ENCODE results near the gene CD48. TPM values are rescaled to one million over a fixed set of nuclear protein-coding genes. Genes with fewer than 3 reads are reported as not detected.

The CD48 gene
- total RNA-seq, 2 donors from 2014 or later, result 0.55 to 1.1 TPM

GRCh38 chr1:160664573-160665051 is 47.0 kb downstream of the CD48 start:
- Histone ChIP-seq H3K9ac (ENCODE audit: extremely low read depth, low read length, poor library complexity, severe bottlenecking) (no peak overlapping the region), H3K4me3 (ENCODE audit: low read length) (no peak overlapping the region), H3K27ac (ENCODE audit: low read depth, low read length) (no peak overlapping the region), H3K36me3 (ENCODE audit: control insufficient read depth, insufficient read depth, low read length) (no peaks in the 10 kb centered on the region), H3K4me1 (ENCODE audit: control insufficient read depth, insufficient read depth, low read length) (peaks cover 16% of the 10 kb centered on the region), H3K27me3 (ENCODE audit: control insufficient read depth, insufficient read depth, low read length, poor library complexity, severe bottlenecking) (no peaks in the 10 kb centered on the region), H3K9me3 (ENCODE audit: control insufficient read depth, low read length) (peaks cover 39% of the 10 kb centered on the region)
- no peak overlapping the region for H3K4me3 Mint-ChIP-seq
- DNase-seq, result no peak
- no peak for TF ChIP-seq CTCF (conservative IDR thresholded peaks at IDR 0.05)
- peak overlapping the region; percentile 84 for H3K27ac Mint-ChIP-seq
- peaks cover 14% of the 10 kb centered on the region for H3K9me3 Mint-ChIP-seq
- WGBS, 2 experiments (ENCODE audit: insufficient coverage in 1 of 2, insufficient read length in 1 of 2), result 88 to 92% methylated on average over 2 to 3 of the region's 3 CpGs
- H3K4me1 Mint-ChIP-seq, result peaks cover 28% of the 10 kb centered on the region
- H3K27me3 Mint-ChIP-seq (ENCODE audit: insufficient read depth), result no peaks in the 10 kb centered on the region
- H3K36me3 Mint-ChIP-seq (ENCODE audit: low read depth), result no peaks in the 10 kb centered on the region

GRCh38 chr1:160662910-160663309 is 48.7 kb downstream of the CD48 start:
- no peak overlapping the region for H3K4me3 Mint-ChIP-seq
- WGBS, 2 experiments (ENCODE audit: insufficient coverage in 1 of 2, insufficient read length in 1 of 2), result 92 to 100% methylated on average over 1 to 4 of the region's 4 CpGs
- Histone ChIP-seq H3K36me3 (ENCODE audit: control insufficient read depth, insufficient read depth, low read length) (no peaks in the 10 kb centered on the region), H3K27me3 (ENCODE audit: control insufficient read depth, insufficient read depth, low read length, poor library complexity, severe bottlenecking) (no peaks in the 10 kb centered on the region), H3K4me3 (ENCODE audit: low read length) (no peak overlapping the region), H3K9ac (ENCODE audit: extremely low read depth, low read length, poor library complexity, severe bottlenecking) (no peak overlapping the region), H3K4me1 (ENCODE audit: control insufficient read depth, insufficient read depth, low read length) (peaks cover 24% of the 10 kb centered on the region), H3K27ac (ENCODE audit: low read depth, low read length) (no peak overlapping the region), H3K9me3 (ENCODE audit: control insufficient read depth, low read length) (peaks cover 25% of the 10 kb centered on the region)
- no peaks in the 10 kb centered on the region for H3K36me3 Mint-ChIP-seq (ENCODE audit: low read depth)
- DNase-seq, result no peak
- H3K9me3 Mint-ChIP-seq, result peaks cover 18% of the 10 kb centered on the region
- no peaks in the 10 kb centered on the region for H3K27me3 Mint-ChIP-seq (ENCODE audit: insufficient read depth)
- no peak overlapping the region for H3K27ac Mint-ChIP-seq
- H3K4me1 Mint-ChIP-seq, result peaks cover 39% of the 10 kb centered on the region
- TF ChIP-seq CTCF (conservative IDR thresholded peaks at IDR 0.05), result no peak

- no peaks in the 10 kb centered on the region for H3K36me3 Mint-ChIP-seq (ENCODE audit: low read depth)
- no peak overlapping the region for H3K9ac ChIP-seq (ENCODE audit: extremely low read depth, low read length, poor library complexity, severe bottlenecking)
- H3K27ac Mint-ChIP-seq, result no peak overlapping the region
- H3K9me3 ChIP-seq (ENCODE audit: control insufficient read depth, low read length), result peaks cover 18% of the 10 kb centered on the region
- 94 to 96% methylated on average over 2 to 4 of the region's 4 CpGs for WGBS, 2 experiments (ENCODE audit: insufficient coverage in 1 of 2, insufficient read length in 1 of 2)
- peaks cover 18% of the 10 kb centered on the region for H3K4me1 ChIP-seq (ENCODE audit: control insufficient read depth, insufficient read depth, low read length)
- TF ChIP-seq CTCF (conservative IDR thresholded peaks at IDR 0.05), result no peak
- no peaks in the 10 kb centered on the region for H3K27me3 ChIP-seq (ENCODE audit: control insufficient read depth, insufficient read depth, low read length, poor library complexity, severe bottlenecking)
- H3K27me3 Mint-ChIP-seq (ENCODE audit: insufficient read depth), result no peaks in the 10 kb centered on the region
- no peak overlapping the region for H3K4me3 Mint-ChIP-seq
- H3K9me3 Mint-ChIP-seq, result peaks cover 18% of the 10 kb centered on the region
- H3K27ac ChIP-seq (ENCODE audit: low read depth, low read length), result no peak overlapping the region
- H3K36me3 ChIP-seq (ENCODE audit: control insufficient read depth, insufficient read depth, low read length), result no peaks in the 10 kb centered on the region
- H3K4me1 Mint-ChIP-seq, result peaks cover 45% of the 10 kb centered on the region
- peak overlapping the region; percentile 6 for H3K4me3 ChIP-seq (ENCODE audit: low read length)
- DNase-seq, result no peak
These were observed 52.1 kb downstream of the CD48 start for GRCh38 chr1:160659566-160659965.

All from endodermal cell (in vitro differentiated cells).